SHP77 (cell line): ENCODE results near the gene SZRD1.
"Not testable (repeated sequence)": the region's sequence is repeated elsewhere in the genome, so short reads cannot be mapped to it uniquely, and the experiment has no call there.

Experiments
- DNase-seq, 2 experiments: peaks; one replicate each; lab custom pipeline; 2025; lab: John Stamatoyannopoulos, UW

The SZRD1 gene, protein sequence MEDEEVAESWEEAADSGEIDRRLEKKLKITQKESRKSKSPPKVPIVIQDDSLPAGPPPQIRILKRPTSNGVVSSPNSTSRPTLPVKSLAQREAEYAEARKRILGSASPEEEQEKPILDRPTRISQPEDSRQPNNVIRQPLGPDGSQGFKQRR

DNA sequence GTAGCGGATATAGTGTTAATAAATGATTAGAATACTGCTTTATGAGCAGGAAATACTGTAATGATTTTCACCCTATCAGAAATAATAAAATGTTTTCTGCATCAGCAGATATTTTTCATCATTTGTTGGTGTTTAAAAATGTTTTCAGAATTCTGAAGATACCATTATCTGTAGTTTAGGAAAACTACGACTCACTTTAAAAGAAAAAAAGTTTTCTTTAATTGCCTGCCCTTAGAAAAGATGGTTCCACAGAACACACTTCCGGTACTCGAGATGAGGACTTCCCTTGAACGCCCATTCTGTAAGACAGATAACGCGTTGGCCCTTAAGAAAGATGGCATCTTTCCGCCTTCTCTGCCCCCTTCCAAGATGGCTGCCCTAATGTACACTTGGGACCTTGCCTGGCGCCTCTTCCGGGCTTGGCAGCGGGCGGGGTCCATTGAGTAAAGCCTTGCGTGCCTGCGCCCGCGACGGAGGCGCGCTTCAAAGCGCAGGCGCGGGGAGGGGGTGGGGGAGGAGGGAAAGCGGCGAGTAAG lies at the start of gene SZRD1:
TSS of gene SZRD1 (plus strand) at position 521 of the 536 bp plus-strand sequence. CDS start 16 bp downstream, outside the sequence.
- DNase-seq = peak; percentile 98

DNA sequence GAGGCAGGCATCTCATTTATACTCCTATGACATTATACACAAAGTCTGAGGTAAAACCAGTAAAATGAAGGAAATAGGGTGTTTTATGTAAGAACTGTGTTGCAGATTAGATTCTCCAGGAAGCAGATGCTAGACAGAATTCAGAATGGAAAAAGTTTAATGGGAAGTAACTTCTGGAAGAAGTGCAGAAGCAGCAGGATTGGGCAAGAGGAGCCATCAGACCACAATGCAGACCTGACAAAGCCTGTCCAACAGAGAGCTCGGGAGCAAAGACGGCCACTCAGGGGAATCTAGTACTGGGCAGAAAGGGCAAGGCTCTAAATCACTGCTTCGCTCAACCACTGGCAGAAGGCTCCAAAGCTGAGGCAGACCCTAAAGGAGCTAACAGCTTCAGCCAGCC lies 48.5 kb upstream of the SZRD1 start:
- DNase-seq = no peak

DNA sequence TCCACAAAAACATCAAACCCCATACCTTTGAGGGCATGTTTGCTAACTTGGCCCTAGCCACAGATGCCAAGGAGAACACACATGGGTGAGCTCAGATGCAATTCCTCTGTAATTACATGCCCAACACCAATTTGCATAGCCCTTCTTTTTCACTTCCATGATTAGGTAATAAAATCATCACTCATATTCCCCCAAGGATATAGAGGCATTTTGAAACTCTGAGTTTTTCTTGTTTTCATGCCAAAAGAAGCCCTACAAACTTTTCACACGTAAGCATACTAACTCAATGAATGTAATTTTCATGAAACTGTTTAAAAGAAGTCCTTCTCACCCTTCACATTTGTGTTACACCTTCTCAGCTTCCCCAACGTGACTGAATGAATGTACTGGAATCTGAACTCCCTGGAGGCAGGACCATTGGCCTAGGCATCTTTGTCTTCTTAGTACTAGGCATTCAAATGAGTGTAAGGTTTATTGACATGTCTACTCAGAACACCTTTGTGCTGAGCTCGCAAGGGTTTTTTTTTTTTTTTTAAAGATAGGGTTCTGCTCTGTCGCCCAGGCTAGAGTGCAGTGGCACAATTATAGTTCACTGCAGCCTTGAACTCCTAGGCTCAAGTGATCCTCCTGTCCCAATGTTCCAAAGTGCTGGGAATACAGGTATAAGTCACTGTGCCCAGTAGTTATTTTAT lies 45.7 kb upstream of the SZRD1 start:
- DNase-seq = no peak

DNA sequence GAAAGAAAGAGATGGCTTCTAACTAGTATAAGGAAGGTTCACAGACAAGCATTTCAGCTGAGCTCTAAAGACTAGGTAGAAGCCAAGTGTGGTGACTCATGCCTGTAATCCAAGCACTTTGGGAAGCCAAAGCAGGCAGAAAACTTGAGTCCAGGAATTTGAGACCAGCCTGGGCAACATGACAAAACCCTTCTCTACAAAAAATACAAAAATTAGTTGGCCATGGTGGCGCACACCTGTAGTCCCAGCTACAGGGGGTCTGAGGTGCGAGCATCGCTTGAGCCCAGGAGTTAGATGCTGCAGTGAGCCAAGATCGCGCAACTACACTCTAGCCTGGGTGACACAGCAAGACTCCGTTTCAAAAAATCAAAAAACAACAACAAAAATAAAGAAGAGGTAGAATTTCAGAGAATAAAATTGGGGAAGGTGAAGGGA lies 42.6 kb upstream of the SZRD1 start:
- DNase-seq = no peak

DNA sequence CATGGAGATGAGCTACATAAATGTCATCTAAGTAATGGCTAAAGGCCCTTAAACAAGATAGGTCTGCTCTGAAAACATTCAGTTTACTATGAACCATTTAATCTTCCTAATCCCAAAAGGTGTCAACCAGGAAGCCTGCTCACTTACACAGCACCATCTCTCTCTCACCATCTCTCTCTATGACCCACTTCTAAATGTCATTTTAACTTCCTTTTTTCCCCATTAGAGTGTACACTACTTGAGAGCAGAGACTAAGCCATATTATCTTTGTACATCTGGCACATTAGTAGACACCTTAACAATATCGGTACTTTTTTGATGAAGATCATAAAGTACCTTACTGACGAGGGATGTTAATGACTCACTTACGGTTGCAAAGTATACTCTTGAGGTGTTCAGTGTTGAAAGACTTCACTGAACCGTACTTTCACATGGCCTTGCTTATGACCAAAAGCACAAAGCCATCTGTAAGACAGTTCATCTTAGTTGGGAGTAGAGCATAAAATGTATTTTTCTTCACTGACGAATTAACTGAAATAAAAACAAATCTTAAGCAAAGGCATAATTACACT lies 40.1 kb upstream of the SZRD1 start:
- DNase-seq = no peak

DNA sequence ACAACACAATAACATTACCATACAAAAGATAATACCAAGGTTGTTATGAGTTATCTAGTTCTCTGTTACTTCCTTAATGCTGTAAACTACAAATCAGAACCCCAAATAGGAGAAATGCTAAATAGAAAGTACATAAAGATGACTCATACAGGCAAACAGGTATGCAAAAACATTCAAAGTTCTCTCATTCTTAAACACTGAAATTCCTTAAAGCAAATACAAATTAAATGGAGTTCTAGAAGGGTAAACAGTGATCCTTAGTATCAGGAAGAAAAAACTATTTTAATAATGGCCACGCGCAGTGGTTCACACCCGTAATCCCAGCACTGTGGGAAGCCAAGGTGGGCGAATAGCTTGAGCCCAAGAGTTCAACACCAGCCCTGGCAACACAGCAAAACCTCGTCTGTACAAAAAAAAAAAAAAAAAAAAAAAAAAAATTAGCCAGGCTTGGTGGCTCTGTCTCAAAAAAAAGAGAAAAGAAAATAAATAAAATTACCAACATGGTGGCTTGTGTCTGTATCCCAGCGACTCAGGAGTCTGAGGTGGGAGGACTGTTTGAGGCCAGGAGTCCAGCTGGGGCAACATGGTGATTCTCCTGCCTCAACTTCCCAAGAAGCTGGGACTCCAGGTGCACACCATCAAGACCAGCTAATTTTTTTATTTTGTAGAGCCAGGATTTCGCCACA lies 32.2 kb upstream of the SZRD1 start:
- no peak for DNase-seq

DNA sequence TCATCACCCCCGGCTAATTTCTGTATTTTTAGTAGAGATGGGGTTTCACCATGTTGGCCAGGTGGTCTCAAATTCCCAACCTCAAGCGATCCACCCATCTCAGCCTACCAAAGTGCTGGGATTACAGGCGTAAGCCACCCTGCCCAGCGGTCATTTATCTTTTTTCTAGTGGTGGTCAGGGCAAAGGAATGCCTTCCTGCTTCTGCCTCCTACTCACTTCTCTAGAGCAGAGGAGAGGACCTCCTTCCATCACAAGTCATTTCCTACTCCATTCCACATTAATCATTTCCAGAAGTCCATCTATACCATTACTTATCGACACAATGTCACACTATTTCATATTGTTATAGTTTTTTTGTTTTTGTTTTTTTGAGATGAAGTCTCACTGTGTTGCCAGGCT lies 28.1 kb upstream of the SZRD1 start:
- DNase-seq = no peak

DNA sequence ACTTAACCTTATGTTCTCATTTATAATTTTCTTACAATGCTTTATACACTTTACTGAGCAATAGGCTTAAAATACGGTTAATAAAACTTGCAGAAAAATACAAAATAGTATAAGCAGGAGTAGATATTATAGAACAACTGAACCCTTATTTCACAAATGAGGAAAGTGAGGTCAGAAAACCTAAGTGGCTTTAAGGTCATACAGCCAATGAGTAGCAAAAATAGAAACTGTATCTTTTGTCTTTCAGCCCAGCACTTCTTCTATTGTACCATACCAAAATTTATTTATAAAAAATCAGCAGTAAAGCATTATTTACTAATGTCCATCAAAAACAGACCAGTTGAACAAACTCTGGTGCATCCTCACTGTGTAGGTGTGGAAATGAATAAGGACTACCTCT lies 26.4 kb upstream of the SZRD1 start:
- DNase-seq = no peak

DNA sequence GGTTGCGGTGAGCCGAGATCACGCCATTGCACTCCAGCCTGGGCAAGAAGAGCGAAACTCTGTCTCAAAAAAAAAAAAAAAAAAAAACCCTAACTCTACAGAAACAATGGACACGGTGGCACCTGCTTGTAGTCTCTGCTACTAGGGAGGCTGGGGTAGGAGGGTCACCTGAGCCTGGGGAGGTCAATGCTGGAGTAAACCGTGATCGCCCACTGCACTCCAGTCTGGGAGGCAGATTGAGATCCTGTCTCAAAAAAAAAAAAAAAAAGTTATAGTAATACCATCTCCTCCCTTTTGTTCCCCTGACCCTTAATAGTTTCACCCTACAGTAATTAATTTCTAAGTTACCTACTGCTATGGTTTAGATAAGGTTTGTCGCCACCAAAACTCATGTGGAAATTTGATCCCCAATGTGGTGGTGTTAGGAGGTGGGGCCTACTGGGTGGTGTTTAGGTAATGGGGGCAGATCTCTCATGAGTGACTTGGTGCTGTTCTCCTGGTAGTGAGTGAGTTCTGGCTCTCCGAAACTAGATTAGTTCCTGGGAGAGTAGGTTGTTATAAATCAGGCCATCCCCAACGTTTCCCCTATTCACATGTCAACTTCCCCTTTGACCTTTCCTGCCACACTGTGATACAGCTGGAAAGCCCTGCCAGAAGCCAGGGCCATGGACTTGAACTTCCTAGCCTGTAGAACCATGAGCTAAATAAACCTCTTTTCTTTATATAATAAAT lies 24.5 kb upstream of the SZRD1 start:
- no peak for DNase-seq

DNA sequence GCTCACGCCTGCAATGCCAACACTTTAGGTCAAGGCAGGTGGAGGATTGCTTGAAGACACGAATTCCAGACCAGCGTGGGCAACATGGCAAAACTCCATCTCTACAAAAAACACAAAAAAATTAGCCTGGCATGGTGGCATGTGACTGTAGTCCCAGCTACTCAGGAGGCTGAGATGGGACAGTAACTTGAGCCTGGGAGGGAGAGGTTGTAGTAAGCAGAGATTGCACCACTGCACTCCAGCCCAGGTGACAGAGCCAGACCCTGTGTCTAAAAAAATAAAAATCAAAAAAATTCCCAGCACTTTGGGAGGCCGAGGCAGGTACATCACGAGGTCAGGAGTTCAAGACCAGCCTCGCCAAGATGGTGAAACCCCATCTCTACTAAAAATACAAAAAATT lies 23.8 kb upstream of the SZRD1 start:
- DNase-seq = not testable (repeated sequence)

DNA sequence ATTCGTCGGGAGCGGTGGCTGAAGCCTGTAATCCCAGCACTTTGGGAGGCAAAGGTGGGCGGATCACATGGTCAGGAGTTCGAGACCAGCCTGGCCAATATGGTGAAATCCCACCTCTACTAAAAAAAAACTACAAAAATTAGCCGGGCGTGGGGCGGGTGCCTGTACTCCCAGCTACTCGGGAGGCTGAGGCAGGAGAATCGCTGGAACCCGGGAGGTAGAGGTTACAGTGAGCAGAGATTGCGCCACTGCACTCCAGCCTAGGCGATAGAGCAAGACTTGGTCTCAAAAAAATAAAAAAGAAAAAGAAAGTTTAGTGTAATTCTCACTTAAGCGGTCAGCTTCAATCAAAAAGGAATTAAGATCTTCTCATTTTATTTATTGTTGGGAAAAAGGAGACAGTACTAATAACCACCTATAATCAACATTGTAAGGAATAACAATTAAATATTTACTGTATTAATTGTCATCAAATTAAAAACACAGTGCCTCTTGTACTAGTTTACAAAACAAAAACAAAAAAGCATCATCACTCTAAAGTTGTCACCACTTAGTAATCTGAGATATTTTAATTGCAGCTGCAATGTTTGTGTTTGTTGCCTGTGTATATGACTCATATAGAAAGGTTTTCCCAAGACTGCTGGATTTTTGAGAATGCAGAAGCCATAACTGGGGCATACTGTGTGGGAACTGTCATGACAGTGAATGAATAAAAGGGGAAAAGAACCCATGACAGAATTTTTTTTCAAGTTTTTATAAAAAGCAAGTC lies 18.4 kb upstream of the SZRD1 start:
- no peak for DNase-seq

DNA sequence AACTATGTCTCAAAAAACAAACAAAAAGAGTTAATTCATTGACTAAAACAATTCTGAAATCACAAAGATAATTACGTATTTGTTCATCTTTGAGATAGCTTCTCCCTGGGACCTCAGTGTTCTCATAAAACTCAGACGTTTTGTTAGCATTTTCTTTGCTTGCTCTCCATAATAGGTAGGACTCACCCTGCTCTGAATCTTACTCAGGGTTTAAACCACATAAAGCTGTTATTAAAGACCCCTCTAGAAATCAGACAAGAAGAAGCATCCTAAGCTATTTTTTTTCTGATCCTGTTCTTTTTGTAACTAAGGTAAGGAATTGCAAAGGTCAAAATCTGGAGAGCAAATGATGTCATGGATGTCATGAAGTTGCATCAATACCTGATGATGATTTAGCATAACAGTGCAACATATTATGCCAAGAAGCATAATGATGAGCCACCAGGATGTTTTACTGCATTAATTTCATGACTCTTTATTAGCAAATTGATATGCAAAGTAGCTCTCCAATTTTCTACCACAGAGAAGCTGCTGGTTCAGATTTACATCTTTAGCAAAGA lies 17.1 kb upstream of the SZRD1 start:
- no peak for DNase-seq

DNA sequence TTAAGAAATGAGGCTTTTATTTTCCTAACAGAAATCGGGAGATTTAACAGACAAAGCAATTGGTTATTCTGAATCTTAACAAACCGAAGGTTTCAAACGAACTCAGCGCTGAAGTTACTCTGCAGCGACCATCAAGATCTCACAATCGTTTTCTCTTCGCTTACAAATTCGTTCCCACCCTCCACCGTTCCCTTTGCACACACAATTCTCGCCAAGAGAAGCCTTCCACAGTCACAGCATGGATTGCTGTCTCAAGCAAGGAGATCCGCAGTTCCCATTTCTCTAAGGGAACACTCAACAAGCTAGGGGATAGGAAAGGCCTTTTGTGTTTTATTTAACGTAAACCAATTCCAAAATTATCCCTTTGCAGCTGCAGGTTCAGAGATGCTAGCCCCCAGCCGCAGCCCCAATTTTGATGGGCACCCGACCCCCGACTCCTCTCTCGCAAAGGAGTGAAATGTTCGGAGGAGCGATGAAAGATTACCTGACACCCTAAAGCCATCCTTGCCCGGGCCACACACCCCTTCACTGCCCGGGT lies 15.5 kb upstream of the SZRD1 start:
- peak in 1 of 2 experiments; percentile 22 for DNase-seq

DNA sequence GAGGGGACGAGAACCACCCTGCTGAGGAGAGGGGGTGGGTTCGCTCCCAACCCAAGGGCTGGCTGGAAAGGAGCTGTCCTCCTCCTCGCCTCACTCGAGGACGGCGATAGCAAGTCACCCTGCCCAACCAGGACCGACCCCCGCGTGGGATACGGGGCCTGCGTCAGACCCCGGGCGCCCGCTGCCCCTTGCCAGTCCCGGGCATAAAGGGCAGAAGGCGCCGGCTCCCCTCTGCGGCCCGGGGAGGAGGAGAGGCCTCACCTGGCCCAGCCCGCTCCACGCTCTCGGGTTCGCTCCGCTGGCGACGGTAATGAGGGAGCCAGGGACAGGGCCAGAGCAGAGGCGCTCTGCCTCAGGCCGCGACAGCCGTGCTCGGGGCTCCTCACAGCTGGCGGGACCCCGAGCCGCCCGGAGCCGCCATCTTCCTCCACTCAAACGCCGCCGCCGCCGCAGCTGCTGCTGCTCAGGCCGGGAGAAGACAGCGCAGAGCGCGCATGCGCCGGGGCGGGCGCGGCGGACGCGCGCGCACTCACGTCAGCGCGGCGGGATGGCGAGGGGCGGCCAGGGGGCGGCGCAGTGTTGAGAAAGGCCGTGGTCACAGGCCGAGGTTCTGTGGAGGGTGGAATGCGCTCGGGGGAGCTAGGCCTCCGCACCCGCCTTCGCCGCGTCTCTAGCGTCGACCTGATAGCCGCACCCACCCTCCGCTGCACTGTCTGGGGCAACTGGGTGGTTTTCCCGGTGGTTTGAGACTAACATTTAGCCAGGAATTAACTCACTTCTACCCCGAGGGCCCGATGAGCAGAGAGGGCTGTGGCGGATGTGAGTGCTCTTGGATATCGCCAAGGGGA lies 14.8 kb upstream of the SZRD1 start, which contains the start of gene FBXO42:
TSS of gene FBXO42 (minus strand) at position 487 of the 848 bp plus-strand sequence. CDS start 37,062 bp downstream, outside the sequence.
- DNase-seq = peak; percentile 76 to 89

DNA sequence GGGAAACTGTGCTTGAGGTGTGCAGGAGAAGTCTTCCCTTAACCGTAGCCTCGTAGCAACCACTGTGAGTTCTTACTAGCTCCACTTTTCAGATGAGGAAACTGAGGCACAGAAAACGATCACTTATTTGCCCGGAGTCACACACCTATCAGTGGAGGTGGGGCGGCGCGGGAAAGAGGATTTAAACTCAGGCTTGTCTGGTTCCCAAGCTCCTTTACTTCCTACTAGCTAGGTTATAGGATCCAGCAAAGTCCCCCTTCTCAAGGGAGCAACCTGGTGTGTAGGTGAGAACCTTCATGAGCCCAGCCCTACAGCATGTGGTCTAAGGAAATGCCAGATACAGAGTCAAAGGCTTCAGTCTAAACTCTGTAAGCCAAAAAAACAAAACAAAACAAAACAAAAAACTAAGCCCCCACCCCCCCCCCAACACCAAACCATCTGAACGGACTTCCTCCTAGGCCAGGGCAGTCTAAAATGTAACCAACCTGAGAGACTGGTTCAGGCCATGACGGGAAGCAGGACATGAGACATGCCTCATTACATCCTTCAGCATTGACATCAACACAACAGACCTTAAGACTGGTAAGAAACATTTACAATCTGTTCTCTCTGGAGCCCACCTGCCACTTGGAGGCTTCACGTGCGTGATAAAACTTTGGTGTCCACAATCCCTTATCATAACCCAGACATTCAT lies 14.1 kb upstream of the SZRD1 start:
- no peak for DNase-seq

DNA sequence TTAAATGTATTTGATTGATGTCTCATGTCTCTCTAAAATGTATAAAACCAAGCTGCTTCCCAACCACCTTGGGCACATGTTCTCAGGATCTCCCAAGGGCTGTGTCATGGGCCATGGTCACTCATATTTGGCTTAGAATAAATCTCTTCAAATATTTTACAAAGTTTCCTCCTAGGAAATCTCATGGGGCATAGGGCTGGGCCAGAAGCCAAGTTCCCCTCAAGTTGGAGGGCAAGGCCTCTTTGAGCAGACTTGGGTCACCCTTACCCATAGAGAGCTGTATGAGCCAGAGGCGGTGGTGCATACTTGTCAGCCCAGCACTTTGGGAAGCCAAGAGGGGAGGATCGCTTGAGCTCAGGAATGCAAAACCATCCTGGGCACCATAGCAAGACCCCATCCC lies 12.4 kb upstream of the SZRD1 start:
- DNase-seq = no peak

DNA sequence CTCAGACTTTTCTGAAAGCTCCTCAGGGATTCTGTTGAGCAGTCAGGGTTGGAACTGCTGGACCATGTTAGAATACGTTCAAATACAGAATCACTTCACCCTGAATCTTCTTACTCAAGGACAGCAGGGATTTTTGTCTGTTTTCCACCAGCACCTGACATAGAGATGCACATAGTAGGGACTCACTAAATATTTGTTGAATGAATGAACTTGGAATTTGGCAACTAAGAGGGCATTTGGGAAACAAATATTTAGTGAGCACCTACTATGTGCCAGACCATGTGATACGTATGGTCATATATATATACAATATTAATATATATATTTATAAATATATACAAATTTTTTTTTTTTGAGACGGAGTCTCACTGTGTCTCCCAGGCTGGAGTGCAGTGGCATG lies 10.2 kb upstream of the SZRD1 start:
- no peak for DNase-seq

DNA sequence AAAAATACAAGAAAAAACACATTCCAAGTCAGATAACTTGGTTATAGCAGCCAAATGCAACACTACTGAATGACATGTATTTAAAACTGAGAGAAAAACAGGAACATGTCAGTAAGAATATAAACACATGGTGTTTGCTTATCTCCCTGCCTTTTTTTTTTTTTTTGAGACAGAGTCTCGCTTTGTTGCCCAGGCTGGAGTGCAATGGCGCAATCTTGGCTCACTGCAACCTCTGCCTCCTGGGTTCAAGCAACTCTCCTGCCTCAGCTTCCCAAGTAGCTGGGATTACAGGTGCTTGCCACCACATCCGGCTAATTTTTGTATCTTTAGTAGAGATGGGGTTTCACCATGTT lies 1.9 kb upstream of the SZRD1 start:
- not testable (repeated sequence) for DNase-seq
